Measurements from ENCODE around the gene CRELD2. TPM values are rescaled to one million over a fixed set of nuclear protein-coding genes. Genes with fewer than 3 reads are reported as not detected.

The CRELD2 gene
- total RNA-seq, 4 donors from 2014 or later: 44.8 to 80.4 (median 65.1) TPM

- no peaks in the 10 kb centered on the region for H3K27me3 ChIP-seq
- WGBS, 2 donors: 91 to 94% methylated on average over 12 to 14 of the region's 14 CpGs
- H3K4me1 ChIP-seq: peaks cover 0 to 13% (median 0%) of the 10 kb centered on the region in 4 donors
- H3K27ac ChIP-seq: no peak overlapping the region
- DNase-seq (ENCODE audit: low spot score in 2 of 2): no peak
- no peaks in the 10 kb centered on the region for H3K9me3 ChIP-seq
- TF ChIP-seq POLR2A (IDR thresholded peaks at IDR 0.05) (no peak), CTCF (IDR thresholded peaks at IDR 0.05) (no peak), EP300 (IDR thresholded peaks at IDR 0.05) (no peak)
- H3K4me3 ChIP-seq: no peak overlapping the region
- peaks cover 0 to 65% (median 6%) of the 10 kb centered on the region in 3 donors for H3K36me3 ChIP-seq
Observed at GRCh38 chr22:49913026-49913425, 5.4 kb upstream of the CRELD2 start.

GRCh38 chr22:49913446-49913845, 5.0 kb upstream of the CRELD2 start:
- 93 to 97% methylated on average over 14 of the region's 14 CpGs for WGBS, 2 donors
- peaks cover 0 to 63% (median 6%) of the 10 kb centered on the region in 3 donors for H3K36me3 ChIP-seq
- H3K4me1 ChIP-seq: peaks cover 0 to 13% (median 0%) of the 10 kb centered on the region in 4 donors
- H3K27ac ChIP-seq: no peak overlapping the region
- no peaks in the 10 kb centered on the region for H3K27me3 ChIP-seq
- TF ChIP-seq EP300 (IDR thresholded peaks at IDR 0.05) (no peak), POLR2A (IDR thresholded peaks at IDR 0.05) (no peak), CTCF (IDR thresholded peaks at IDR 0.05) (no peak)
- DNase-seq (ENCODE audit: low spot score in 2 of 2): no peak
- no peak overlapping the region for H3K4me3 ChIP-seq
- H3K9me3 ChIP-seq: no peaks in the 10 kb centered on the region

- 88 to 89% methylated on average over 12 of the region's 12 CpGs for WGBS, 2 donors
- DNase-seq (ENCODE audit: low spot score in 2 of 2): no peak
Observed at GRCh38 chr22:49914256-49914655, 4.2 kb upstream of the CRELD2 start.

GRCh38 chr22:49915610-49916009, 2.8 kb upstream of the CRELD2 start:
- H3K4me1 ChIP-seq: peaks cover 0 to 30% (median 9%) of the 10 kb centered on the region in 4 donors
- WGBS, 2 donors: 77 to 85% methylated on average over 12 of the region's 12 CpGs
- no peak overlapping the region for H3K27ac ChIP-seq
- H3K36me3 ChIP-seq: peaks cover 0 to 50% (median 6%) of the 10 kb centered on the region in 3 donors
- TF ChIP-seq CTCF (IDR thresholded peaks at IDR 0.05): no peak
- no peak for TF ChIP-seq EP300 (IDR thresholded peaks at IDR 0.05)
- TF ChIP-seq POLR2A (IDR thresholded peaks at IDR 0.05): no peak
- DNase-seq (ENCODE audit: low spot score in 2 of 2): no peak
- no peaks in the 10 kb centered on the region for H3K9me3 ChIP-seq
- H3K4me3 ChIP-seq: no peak overlapping the region
- no peaks in the 10 kb centered on the region for H3K27me3 ChIP-seq

More at GRCh38 chr22:49914256-49914655, 4.2 kb upstream of the CRELD2 start:
- H3K36me3 ChIP-seq: peaks cover 0 to 55% (median 6%) of the 10 kb centered on the region in 3 donors
- H3K27ac ChIP-seq: no peak overlapping the region
- no peak overlapping the region for H3K4me3 ChIP-seq
- no peaks in the 10 kb centered on the region for H3K27me3 ChIP-seq
- no peak for TF ChIP-seq POLR2A (IDR thresholded peaks at IDR 0.05)
- no peak for TF ChIP-seq CTCF (IDR thresholded peaks at IDR 0.05)
- TF ChIP-seq EP300 (IDR thresholded peaks at IDR 0.05): no peak
- H3K9me3 ChIP-seq: no peaks in the 10 kb centered on the region
- peaks cover 0 to 19% (median 5%) of the 10 kb centered on the region in 4 donors for H3K4me1 ChIP-seq

GRCh38 chr22:49916831-49917230, 1.6 kb upstream of the CRELD2 start:
- no peak overlapping the region for H3K4me3 ChIP-seq
- no peak for DNase-seq (ENCODE audit: low spot score in 2 of 2)
- H3K4me1 ChIP-seq: peaks cover 0 to 30% (median 9%) of the 10 kb centered on the region in 4 donors
- WGBS, 2 donors: 88 to 90% methylated on average over 11 of the region's 11 CpGs
- H3K27ac ChIP-seq: no peak overlapping the region
- H3K36me3 ChIP-seq: peaks cover 0 to 50% (median 6%) of the 10 kb centered on the region in 3 donors
- no peaks in the 10 kb centered on the region for H3K27me3 ChIP-seq
- no peak for TF ChIP-seq CTCF (IDR thresholded peaks at IDR 0.05)
- no peak for TF ChIP-seq EP300 (IDR thresholded peaks at IDR 0.05)
- no peak for TF ChIP-seq POLR2A (IDR thresholded peaks at IDR 0.05)
- no peaks in the 10 kb centered on the region for H3K9me3 ChIP-seq

Measured in tibial nerve (tissue), 4 donors.